GM12872 (cell line): ENCODE measurements around the gene MCTP1.

Experiments
- CTCF ChIP-seq: IDR thresholded peaks from 3 replicates; pipeline ENCODE4 v1.5.1; 2011; ENCODE audit warnings: low read depth, mild to moderate bottlenecking, low read length, moderate library complexity; ENCODE audit not compliant: insufficient read depth

The MCTP1 gene

DNA sequence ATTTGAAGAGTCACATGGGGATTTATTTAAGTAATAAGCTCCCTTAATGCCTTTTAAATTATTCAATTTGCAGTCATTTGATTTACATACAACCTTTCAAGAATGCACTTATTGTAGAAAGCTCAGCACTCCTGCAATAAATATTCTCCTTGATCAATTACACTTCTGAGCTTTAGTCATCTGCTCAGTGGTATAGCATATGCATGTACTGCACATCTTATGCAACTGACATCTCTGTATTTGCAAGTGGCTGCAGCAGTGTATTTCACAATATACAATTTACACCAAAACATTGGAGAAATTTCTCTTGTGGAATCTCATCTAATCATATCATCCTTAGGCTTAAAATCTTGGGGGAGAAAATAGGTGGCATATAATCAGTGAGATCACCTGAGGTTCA, 340.7 kb downstream of the MCTP1 start:
- no peak for TF ChIP-seq CTCF

DNA sequence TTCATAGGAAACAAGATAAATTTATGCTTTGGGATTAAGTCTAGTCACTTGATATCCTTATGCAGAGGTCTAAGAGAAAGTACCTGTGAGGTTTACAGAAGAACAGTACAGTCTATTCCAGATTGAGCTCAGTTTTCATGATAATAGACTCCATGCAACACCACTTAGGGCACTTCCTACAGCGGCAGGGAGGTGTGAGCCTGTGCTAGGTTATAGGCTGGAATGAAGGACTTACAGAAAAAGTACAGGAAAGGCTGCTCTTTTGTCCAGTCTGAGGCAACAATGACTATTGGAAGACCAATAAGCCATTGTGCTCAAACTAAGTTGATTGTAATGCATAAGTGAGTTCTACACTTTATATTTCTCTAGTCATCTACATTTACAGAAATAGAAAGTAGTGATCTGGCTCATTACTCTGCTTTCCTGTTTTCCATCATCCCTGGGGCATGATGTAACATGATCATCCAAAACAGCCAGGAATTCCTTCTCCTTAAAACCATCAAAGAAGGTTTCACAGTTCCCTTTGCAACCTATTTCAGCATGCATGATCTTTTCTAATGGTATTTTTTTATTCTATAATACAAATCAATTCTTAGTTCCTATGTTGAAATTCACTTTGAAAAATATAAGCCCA, 343.7 kb downstream of the MCTP1 start:
- TF ChIP-seq CTCF: no peak

- TF ChIP-seq CTCF: no peak
These were observed 352.6 kb downstream of the MCTP1 start for GRCh38 chr5:94932259-94932658.

- TF ChIP-seq CTCF: no peak
These were observed 356.0 kb downstream of the MCTP1 start for GRCh38 chr5:94928891-94929290.

DNA sequence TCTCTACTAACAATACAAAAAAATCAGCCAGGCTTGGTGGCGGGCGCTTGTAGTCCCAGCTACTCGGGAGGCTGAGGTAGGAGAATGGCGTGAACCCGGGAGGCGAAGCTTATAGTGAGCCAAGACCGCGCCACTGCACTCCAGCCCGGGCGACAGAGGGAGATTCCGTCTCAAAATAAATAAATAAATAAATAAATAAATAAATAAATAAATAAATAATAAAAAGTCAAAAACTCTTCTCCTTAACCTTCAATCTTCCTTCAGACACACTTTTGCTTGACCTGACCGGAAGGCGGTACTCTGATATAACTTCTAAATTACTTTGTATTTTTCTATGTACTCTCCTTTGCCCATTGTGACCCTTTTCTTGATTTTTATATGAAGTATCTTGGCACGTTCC, 364.3 kb downstream of the MCTP1 start:
- no peak for TF ChIP-seq CTCF

- TF ChIP-seq CTCF: no peak
These were observed 368.3 kb downstream of the MCTP1 start for GRCh38 chr5:94916619-94917018.

DNA sequence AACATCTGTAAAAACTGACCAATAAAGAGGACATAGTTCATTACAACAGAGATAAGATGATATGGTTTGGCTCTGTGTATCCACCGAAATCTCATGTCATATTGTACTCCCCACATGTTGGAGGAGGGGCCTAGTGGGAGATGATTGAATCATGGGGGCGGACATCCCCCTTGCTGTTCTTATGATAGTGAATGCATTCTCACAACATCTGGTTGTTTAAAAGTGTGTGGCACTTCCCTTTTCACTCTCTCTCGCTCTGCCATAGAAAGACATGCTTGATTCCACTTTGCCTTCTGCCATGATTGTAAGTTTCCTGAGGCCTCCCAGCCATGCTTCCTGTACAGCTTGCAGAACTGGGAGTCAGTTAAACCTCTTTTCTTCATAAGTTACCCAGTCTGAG, 373.6 kb downstream of the MCTP1 start:
- TF ChIP-seq CTCF: no peak

- no peak for TF ChIP-seq CTCF
These were observed 374.2 kb downstream of the MCTP1 start for GRCh38 chr5:94910721-94911120.
